ENCODE measurements around the gene CHST8. TPM values are rescaled to one million over a fixed set of nuclear protein-coding genes. Genes with fewer than 3 reads are reported as not detected.

CHST8 gene
- total RNA-seq, 2 experiments from 2014 or later = not detected

DNA sequence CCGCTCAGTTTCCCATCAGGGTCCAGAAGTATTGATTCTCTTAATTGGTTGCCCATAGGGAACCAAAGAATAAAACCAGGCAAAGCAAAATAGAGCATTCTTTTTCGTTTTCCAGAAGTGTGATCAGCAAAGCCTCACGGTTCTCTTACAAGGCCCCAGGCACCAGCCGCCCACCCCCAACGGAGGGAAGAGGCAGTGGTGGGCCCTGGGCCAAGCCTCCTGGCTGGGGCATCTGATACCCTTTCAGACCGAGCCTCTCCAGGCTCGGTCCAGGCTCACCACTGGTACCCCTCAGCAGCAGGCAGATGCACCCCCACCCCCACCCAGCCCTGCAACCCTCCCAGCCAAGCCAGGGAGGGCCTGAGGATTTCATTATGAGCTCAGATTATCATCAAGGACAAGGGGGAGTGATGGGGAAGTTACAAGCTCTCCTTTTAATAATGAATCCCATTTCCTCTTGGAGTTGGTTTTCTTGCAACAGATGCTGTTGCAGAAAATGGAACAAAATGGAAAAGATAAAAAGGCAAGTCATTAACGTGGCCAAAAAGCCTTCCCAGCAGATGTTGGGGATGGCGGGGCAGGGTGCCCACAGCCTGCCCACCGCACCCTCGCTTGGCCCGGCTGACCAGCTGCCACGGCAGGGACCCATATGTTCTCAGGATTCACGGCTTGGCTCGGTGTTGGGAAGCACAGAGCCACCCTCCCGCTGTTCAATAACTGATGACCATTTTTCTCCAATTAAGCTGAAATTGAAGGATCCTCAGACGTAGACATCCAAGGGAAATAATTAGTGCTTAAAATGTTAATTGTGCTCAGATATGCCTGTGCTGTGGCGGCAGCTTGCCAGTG, 129.1 kb downstream of the CHST8 start:
- no peaks in the 10 kb centered on the region for H3K4me1 Mint-ChIP-seq

DNA sequence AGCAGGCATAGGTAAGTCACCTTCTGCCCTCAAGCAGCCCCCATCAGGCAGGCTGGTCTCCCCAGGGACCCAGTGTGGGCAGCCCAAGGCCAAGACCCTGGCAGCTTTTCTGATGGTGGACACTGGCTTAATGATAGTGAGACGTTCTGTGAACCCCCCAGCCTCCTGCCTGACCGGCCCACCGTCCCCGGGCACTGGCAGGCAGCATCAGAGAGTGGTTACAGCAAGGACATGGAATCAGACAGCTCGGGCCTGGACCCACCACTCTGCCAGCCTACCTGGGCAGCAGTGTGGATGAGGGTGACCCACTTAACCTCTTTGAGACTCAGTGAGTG, 129.7 kb downstream of the CHST8 start:
- Mint-ChIP-seq H3K4me1 (no peaks in the 10 kb centered on the region), H3K27ac (no peak overlapping the region), H3K36me3 (no peaks in the 10 kb centered on the region), H3K27me3 (no peaks in the 10 kb centered on the region), H3K4me3 (no peak overlapping the region), H3K9me3 (no peaks in the 10 kb centered on the region)
- DNase-seq (no peak), ATAC-seq (ENCODE audit: low read depth) (no peak)
- POLR2A ChIA-PET = no interaction called here

More for the DNA sequence above, 129.1 kb downstream of the CHST8 start:
- H3K36me3 Mint-ChIP-seq = no peaks in the 10 kb centered on the region
- POLR2A ChIA-PET = no interaction called here
- H3K27ac Mint-ChIP-seq = no peak overlapping the region
- DNase-seq (no peak), ATAC-seq (ENCODE audit: low read depth) (no peak)
- H3K27me3 Mint-ChIP-seq = no peaks in the 10 kb centered on the region
- no peaks in the 10 kb centered on the region for H3K9me3 Mint-ChIP-seq
- H3K4me3 Mint-ChIP-seq = no peak overlapping the region

DNA sequence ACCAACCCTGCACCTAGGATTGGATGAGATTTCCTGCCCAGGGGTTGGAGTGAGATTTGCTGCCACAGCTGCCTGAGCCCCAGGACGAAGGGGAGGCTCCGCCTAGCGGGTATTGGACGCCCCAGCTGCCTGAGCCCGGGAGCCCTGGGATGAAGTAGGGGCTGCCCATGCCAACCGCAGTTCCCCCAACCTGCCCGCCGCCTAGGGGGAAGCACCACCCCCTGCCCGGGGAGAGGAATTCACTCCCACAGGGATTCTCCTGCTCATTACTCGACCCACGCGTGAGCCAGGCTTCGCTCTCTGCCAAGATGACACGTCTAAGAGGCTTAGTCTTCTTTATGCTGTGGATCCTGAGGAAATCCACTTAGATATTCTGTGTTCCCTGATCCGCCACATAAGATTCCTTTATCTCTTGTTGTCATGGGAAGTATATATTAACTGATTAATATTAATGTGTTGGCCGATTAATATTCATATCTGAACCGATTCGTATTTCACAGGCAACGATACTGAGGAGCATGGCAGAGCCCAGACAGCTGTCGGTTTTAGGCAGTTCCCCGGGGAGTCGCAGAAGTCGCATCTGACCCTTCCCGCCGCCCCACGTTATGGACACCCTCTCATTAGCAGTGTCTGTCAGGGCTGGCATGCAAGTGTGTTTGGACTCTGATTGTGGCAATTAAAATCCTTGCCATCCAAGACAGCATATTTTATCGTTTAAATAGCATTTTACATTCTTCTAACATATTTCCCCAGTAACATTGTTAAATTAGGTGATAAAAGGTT, 130.5 kb downstream of the CHST8 start:
- no peaks in the 10 kb centered on the region for H3K27me3 Mint-ChIP-seq
- no peaks in the 10 kb centered on the region for H3K9me3 Mint-ChIP-seq
- POLR2A ChIA-PET = no interaction called here
- H3K27ac Mint-ChIP-seq = no peak overlapping the region
- no peak overlapping the region for H3K4me3 Mint-ChIP-seq
- ATAC-seq (ENCODE audit: low read depth) (no peak), DNase-seq (no peak)
- H3K36me3 Mint-ChIP-seq = no peaks in the 10 kb centered on the region
- H3K4me1 Mint-ChIP-seq = no peaks in the 10 kb centered on the region

DNA sequence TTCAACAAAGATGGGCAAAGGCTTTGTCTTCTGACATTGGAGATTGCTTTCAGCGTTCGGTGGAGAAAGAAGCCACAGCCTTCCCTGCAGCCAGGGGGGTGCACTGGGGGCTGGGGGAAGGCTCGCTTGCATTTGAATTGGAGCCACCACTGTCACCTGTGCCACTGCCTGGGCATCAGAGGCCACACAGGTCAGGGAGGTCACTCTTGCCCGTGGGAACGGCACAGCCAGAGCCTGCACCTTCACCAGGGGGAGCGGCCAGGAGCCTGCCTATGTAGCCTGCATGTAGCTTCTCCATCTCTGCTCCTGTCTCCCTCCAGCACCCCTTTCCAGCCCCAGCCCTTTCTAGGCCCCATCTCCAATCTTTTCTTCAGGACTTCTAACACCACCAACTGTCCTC, 131.2 kb downstream of the CHST8 start:
- H3K4me1 Mint-ChIP-seq = no peaks in the 10 kb centered on the region
- DNase-seq (no peak), ATAC-seq (ENCODE audit: low read depth) (no peak)
- H3K36me3 Mint-ChIP-seq = no peaks in the 10 kb centered on the region
- H3K27me3 Mint-ChIP-seq = no peaks in the 10 kb centered on the region
- H3K27ac Mint-ChIP-seq = no peak overlapping the region
- POLR2A ChIA-PET = no interaction called here
- no peaks in the 10 kb centered on the region for H3K9me3 Mint-ChIP-seq
- no peak overlapping the region for H3K4me3 Mint-ChIP-seq

DNA sequence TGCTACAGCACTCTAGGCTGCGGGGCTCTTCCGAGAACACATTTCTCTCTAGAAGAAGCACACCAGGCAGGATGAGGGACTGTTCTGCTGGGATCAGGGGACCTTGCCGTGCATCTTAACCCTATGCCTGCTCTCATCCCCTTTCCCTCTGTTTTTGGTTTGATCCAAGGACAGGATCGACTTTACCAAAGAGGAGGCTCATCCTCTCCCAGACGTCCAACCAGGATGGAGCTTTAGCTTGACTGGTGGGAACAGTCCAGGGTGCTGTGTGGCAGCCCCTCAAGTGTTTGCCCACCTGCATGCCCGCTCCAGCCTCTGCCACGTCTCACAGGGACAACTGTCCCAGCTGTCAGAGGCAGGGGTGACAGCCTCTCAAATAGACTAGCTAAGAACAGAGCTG, 132.6 kb downstream of the CHST8 start:
- Mint-ChIP-seq H3K27ac (no peak overlapping the region), H3K36me3 (no peaks in the 10 kb centered on the region), H3K4me3 (no peak overlapping the region), H3K4me1 (no peaks in the 10 kb centered on the region), H3K27me3 (no peaks in the 10 kb centered on the region), H3K9me3 (no peaks in the 10 kb centered on the region)
- POLR2A ChIA-PET = no interaction called here
- ATAC-seq (ENCODE audit: low read depth) = no peak
- DNase-seq = no peak

DNA sequence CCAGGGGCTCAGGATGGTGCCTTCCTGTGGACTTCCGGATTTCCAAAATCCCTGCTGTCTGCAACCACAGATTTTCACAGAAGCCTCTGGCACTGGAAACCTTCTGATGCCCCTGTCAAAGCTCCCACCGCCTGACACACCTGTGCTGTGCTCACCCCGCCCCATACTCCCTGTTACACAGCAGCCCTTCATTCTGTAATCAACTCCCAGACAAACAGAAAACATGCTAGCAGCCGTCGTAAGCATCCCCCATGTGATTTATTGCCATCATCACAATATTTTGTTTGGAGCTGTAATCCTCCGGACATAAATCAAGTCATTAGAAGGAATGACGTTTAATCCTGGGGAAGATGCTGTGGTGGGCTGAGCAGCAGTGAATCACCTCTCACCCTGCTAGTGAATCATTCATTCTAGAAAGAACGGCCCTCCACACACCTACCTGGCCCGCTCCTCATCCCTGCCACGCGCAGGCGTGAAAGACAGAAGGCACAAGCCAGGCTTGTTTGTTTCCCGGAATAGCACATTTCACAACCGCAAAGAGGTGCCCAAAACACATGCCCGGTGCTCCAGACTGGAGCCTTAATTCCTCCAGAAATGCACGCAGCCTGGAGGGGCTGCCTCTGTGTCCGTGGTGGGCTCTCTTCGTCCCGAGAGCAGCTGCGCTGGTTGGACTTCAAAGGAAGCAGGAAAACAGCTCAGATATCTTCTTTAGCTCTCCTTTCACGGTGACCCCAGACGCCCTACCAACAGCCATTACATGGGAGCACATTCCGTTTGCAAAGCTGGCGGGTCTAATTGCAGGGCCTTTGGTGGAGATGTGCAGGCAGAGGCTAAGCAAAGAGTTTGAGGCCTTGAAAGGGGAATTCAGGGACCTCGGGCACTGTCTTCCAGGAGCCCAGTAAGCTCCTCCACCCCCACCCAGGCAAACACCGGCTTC, 133.6 kb downstream of the CHST8 start:
- H3K27me3 Mint-ChIP-seq = no peaks in the 10 kb centered on the region
- H3K4me1 Mint-ChIP-seq = no peaks in the 10 kb centered on the region
- H3K27ac Mint-ChIP-seq = no peak overlapping the region
- DNase-seq (no peak), ATAC-seq (ENCODE audit: low read depth) (no peak)
- H3K36me3 Mint-ChIP-seq = no peaks in the 10 kb centered on the region
- H3K9me3 Mint-ChIP-seq = no peaks in the 10 kb centered on the region
- H3K4me3 Mint-ChIP-seq = no peak overlapping the region
- POLR2A ChIA-PET = no interaction called here

DNA sequence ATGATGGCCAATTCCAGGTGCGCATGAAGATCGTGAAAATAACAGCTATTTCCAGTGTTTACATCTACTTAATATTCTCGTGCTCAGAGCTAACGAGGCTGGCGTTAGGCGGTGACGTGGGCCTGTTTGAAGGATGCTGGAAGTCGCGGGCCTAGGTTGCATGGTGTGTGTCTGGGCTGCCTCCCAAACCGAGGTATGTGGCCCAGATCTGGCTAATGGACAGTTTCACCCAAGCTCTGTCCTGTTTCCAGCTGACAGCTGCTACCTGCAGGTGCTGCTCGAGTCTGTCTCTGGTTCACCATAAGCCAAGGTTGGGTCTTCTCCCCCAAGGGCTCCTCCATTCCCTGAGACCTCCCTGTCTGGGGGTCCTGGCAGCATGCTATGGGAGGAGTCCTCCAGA, 134.4 kb downstream of the CHST8 start:
- Mint-ChIP-seq H3K4me3 (no peak overlapping the region), H3K4me1 (no peaks in the 10 kb centered on the region), H3K27ac (no peak overlapping the region), H3K36me3 (no peaks in the 10 kb centered on the region), H3K9me3 (no peaks in the 10 kb centered on the region), H3K27me3 (no peaks in the 10 kb centered on the region)
- POLR2A ChIA-PET = no interaction called here
- DNase-seq (no peak), ATAC-seq (ENCODE audit: low read depth) (no peak)

DNA sequence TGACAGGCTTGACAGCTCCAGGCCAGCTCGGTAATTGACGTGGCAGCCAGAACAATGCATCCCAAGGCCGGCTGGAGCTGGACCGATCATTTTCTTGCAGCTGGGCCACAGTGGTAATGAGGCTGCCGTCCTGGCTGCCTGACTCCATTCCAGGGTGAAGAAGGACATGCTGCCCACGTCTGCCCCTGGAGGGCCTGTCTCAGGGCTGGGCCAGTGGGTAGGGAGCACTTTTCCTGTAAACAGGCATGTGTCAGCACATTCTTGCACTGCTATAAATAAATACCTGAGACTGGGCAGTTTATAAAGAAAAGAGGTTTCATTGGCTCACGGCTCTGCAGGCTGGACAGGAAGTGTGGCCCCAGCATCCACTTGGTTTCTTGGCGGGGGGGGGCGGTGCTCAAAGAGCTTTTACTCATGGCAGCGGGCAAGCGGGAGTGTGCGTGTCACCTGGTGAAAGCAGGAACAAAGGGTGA, 136.8 kb downstream of the CHST8 start:
- DNase-seq (no peak), ATAC-seq (ENCODE audit: low read depth) (no peak)
- Mint-ChIP-seq H3K9me3 (no peaks in the 10 kb centered on the region), H3K27me3 (no peaks in the 10 kb centered on the region), H3K36me3 (no peaks in the 10 kb centered on the region), H3K4me3 (no peak overlapping the region), H3K4me1 (no peaks in the 10 kb centered on the region), H3K27ac (no peak overlapping the region)
- POLR2A ChIA-PET = no interaction called here

DNA sequence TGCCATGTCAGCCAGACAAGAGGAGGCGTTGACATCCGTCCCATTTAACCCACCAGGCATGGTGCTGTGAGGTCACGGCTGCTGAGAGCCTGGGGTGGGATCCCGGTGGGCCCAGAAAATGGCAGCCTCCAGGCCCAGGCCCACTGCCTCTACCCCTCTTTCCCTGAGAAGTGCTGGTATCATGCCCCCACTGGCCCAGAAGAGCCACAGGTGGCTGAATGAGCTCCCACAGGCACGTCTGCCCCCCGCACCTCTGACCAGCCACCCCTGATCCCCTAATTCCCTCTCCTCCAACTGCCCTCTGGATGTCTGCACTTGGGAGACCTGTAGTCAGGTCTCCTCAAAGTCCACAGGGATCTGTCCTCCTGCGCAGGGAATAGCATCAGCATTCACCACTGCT, 137.6 kb downstream of the CHST8 start:
- H3K9me3 Mint-ChIP-seq = no peaks in the 10 kb centered on the region
- H3K4me1 Mint-ChIP-seq = no peaks in the 10 kb centered on the region
- no peak for DNase-seq
- POLR2A ChIA-PET = no interaction called here
- no peaks in the 10 kb centered on the region for H3K36me3 Mint-ChIP-seq
- H3K4me3 Mint-ChIP-seq = no peak overlapping the region
- H3K27me3 Mint-ChIP-seq = no peaks in the 10 kb centered on the region
- no peak for ATAC-seq (ENCODE audit: low read depth)
- no peak overlapping the region for H3K27ac Mint-ChIP-seq

DNA sequence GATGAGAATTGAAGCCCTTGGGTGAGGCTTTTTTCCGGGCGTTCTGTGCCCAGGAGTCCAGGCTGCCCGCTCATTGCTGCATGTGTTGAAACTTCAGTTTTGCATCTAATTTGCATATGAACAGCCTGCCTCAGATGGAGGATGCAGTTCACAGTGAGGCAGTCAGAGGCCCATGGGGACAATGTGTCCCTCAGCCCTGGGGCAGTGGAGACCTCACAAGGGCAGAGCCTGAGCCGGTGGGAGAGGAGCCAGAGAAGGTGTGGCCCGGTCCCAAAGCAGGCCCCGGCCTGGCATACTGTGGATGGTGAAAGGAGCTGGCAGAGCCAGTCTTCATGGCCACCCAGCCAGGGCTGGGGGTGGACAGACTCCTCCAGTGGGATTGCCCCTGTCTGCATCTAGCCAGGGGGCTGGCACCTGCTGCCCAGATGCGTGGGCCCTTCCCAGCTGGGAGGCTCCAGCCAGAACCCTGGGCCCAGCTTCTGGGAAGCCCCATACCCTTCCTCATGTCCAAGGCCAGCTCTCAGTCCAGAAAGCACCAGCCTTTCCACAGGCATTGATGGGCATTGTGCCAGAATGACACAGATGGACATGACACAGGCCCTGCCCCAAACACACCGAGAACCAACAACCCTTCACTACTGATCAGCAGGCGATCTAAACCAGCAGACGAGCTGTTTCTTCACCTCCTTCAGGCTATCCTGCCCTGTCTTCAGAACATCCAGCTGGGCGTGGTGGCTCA, 142.0 kb downstream of the CHST8 start:
- POLR2A ChIA-PET = no interaction called here
- ATAC-seq (ENCODE audit: low read depth) = no peak
- H3K9me3 Mint-ChIP-seq = no peaks in the 10 kb centered on the region

DNA sequence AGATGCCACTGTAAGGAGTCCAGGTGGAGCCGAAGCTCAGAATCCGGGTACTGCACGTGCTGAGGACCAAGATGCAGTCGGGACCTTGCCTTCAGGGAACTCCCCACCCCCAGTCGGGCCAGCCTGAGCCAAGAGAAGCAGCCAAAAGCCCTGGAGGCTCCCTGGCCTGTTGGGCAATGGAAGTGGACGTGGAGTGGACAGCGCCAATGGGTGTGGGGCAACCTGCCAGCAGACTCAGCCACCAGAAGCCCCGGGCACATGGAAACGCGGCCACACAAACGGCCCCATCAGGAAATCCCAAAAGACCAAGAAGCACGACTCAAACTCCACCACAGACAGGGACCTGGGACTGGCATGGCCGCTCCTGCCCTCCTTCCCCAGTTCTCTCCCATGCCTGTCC, 144.9 kb downstream of the CHST8 start:
- H3K27me3 Mint-ChIP-seq = peaks cover 2% of the 10 kb centered on the region
- H3K9me3 Mint-ChIP-seq = no peaks in the 10 kb centered on the region
- no peak for DNase-seq
- no peak overlapping the region for H3K4me3 Mint-ChIP-seq
- no peaks in the 10 kb centered on the region for H3K4me1 Mint-ChIP-seq
- ATAC-seq (ENCODE audit: low read depth) = no peak
- H3K27ac Mint-ChIP-seq = no peak overlapping the region
- POLR2A ChIA-PET = no interaction called here
- no peaks in the 10 kb centered on the region for H3K36me3 Mint-ChIP-seq

More for the DNA sequence above, 142.0 kb downstream of the CHST8 start:
- DNase-seq = no peak
- Mint-ChIP-seq H3K4me1 (no peaks in the 10 kb centered on the region), H3K27ac (no peak overlapping the region), H3K36me3 (no peaks in the 10 kb centered on the region), H3K27me3 (no peaks in the 10 kb centered on the region), H3K4me3 (no peak overlapping the region)

DNA sequence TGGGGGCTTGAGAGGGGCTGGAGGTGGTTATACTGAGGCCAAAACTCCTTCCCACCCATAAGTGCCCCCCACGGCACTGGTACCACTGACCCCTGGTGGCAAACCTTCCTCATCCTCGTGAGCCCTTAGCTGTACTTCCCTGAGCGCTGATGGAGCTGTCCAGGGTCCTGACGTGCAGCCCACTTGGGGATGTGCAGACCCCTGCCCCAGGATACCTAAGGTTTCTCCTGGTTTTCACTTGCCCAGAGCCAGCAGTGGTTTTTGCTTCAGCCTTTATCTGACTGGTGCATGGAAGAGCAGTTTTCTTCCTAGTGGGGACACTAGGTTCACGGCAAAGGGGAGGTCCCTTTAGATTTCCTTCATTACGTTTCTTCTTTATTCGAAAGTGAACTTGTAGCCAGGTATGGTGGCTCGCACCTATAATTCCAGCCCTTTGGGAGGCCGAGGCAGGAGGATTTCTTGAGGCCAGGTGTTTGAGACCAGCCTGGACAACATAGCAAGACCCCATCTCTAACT, 146.2 kb downstream of the CHST8 start:
- Mint-ChIP-seq H3K9me3 (no peaks in the 10 kb centered on the region), H3K4me3 (no peak overlapping the region), H3K27me3 (peaks cover 2% of the 10 kb centered on the region), H3K4me1 (no peaks in the 10 kb centered on the region), H3K27ac (no peak overlapping the region), H3K36me3 (no peaks in the 10 kb centered on the region)
- POLR2A ChIA-PET = no interaction called here
- DNase-seq = peak; percentile 56
- ATAC-seq (ENCODE audit: low read depth) = no peak

DNA sequence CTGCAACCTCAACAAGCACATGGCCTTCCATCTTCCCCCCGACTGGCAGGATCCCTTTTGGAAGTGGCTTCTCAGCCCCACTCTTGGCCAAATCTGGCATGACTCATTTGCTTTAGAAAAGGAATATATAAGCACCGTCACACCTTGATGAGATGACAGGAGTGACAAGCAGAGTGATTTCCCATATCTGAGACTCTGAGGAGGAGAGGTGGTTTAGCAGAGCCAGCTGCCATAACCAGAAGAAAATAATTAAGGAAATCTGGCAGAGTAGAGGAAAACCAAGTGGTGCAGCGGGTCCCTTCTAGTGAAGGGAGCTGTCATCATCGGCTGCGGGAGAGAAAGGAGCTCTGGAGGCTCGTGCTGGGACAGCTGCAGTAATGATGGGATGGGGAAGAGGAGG, 147.5 kb downstream of the CHST8 start:
- ATAC-seq (ENCODE audit: low read depth) (no peak), DNase-seq (no peak)
- peaks cover 2% of the 10 kb centered on the region for H3K27me3 Mint-ChIP-seq
- no peaks in the 10 kb centered on the region for H3K9me3 Mint-ChIP-seq
- H3K36me3 Mint-ChIP-seq = no peaks in the 10 kb centered on the region
- POLR2A ChIA-PET = no interaction called here
- no peaks in the 10 kb centered on the region for H3K4me1 Mint-ChIP-seq
- H3K27ac Mint-ChIP-seq = no peak overlapping the region
- no peak overlapping the region for H3K4me3 Mint-ChIP-seq
